WTC11 (cell line): ENCODE measurements around the gene GRIN2A. TPM values are rescaled to one million over a fixed set of nuclear protein-coding genes. Genes with fewer than 3 reads are reported as not detected.

Source experiments
- ATAC-seq: fragments of 200-7000 bp; cut with Tn5 transposase; 2 replicates; pipeline ENCODE4 v1.10.0; 2021; ENCODE audit warnings: mild to moderate bottlenecking, moderate library complexity
- CTCF ChIA-PET: fragments of 300-600 bp; sonication (Branson Sonifier 250); formaldehyde crosslinking; loops from one replicate; lab custom pipeline; 2021; ENCODE audit warnings: antibody characterized with exemption; lab: Charles Lee
- POLR2A ChIA-PET: fragments of 350-600 bp; sonication (Branson Sonifier 250); formaldehyde crosslinking; loops from one replicate; lab custom pipeline; 2021; ENCODE audit warnings: antibody characterized with exemption; lab: Charles Lee
- DNase-seq: peaks from one replicate; pipeline ENCODE4 v3.0.0; 2021; ENCODE audit warnings: low spot score
- H3K27ac Mint-ChIP-seq: 2 replicates; pipeline ENCODE4 v1.8.0; 2021; ENCODE audit warnings: mixed read lengths
- H3K27me3 Mint-ChIP-seq: 2 replicates; pipeline ENCODE4 v1.8.0; 2021; ENCODE audit warnings: low read depth, mild to moderate bottlenecking, moderate library complexity, mixed read lengths
- H3K36me3 Mint-ChIP-seq: 2 replicates; pipeline ENCODE4 v1.8.0; 2021; ENCODE audit warnings: mixed read lengths
- H3K4me1 Mint-ChIP-seq: 2 replicates; pipeline ENCODE4 v1.8.0; 2022; ENCODE audit warnings: mixed read lengths
- H3K4me3 Mint-ChIP-seq: 2 replicates; pipeline ENCODE4 v1.8.0; 2021; ENCODE audit warnings: mild to moderate bottlenecking, moderate library complexity, mixed read lengths
- H3K9me3 Mint-ChIP-seq: 2 replicates; pipeline ENCODE4 v1.8.0; 2021; ENCODE audit warnings: mixed read lengths
- ATF1 ChIP-seq: sonication (generic); formaldehyde crosslinking; IDR thresholded peaks from 2 replicates; pipeline ENCODE4 v1.8.1; 2023; ENCODE audit warnings: mild to moderate bottlenecking, moderate library complexity, missing genetic modification reagents
- CBFB ChIP-seq: sonication (generic); formaldehyde crosslinking; IDR thresholded peaks from 2 replicates; pipeline ENCODE4 v1.8.1; 2022; ENCODE audit warnings: mild to moderate bottlenecking, low read depth, missing genetic modification reagents
- CREB1 ChIP-seq: sonication (generic); formaldehyde crosslinking; IDR thresholded peaks from 2 replicates; pipeline ENCODE4 v1.8.0; 2023; ENCODE audit warnings: mild to moderate bottlenecking, missing genetic modification reagents
- CREM ChIP-seq: sonication (generic); formaldehyde crosslinking; IDR thresholded peaks from 2 replicates; pipeline ENCODE4 v1.8.1; 2022; ENCODE audit warnings: mild to moderate bottlenecking, missing genetic modification reagents, moderate library complexity
- ETV6 ChIP-seq: sonication (generic); formaldehyde crosslinking; IDR thresholded peaks from 2 replicates; pipeline ENCODE4 v1.8.1; 2022; ENCODE audit warnings: mild to moderate bottlenecking, missing genetic modification reagents
- JAZF1 ChIP-seq: fragments of 250-450 bp; sonication (Bioruptor Pico); IDR thresholded peaks from 2 replicates; pipeline ENCODE4 v1.9.0; 2021; ENCODE audit warnings: moderate library complexity, mild to moderate bottlenecking, inconsistent platforms
- NFATC4 ChIP-seq: fragments of 250-450 bp; sonication (Bioruptor Pico); IDR thresholded peaks from 2 replicates; pipeline ENCODE4 v1.9.0; 2021; ENCODE audit warnings: mild to moderate bottlenecking
- NFE2L1 ChIP-seq: sonication (generic); formaldehyde crosslinking; IDR thresholded peaks from 2 replicates; pipeline ENCODE4 v1.8.1; 2023; ENCODE audit warnings: missing genetic modification reagents
- NR1H2 ChIP-seq: sonication (generic); formaldehyde crosslinking; IDR thresholded peaks from 2 replicates; pipeline ENCODE4 v1.9.0; 2021; ENCODE audit warnings: mild to moderate bottlenecking, moderate library complexity, missing genetic modification reagents
- NR2C2 ChIP-seq: sonication (generic); formaldehyde crosslinking; IDR thresholded peaks from 2 replicates; pipeline ENCODE4 v1.8.0; 2022; ENCODE audit warnings: mild to moderate bottlenecking, missing genetic modification reagents
- TCF7 ChIP-seq: sonication (generic); formaldehyde crosslinking; IDR thresholded peaks from 2 replicates; pipeline ENCODE4 v1.8.0; 2022; ENCODE audit warnings: mild to moderate bottlenecking, low read depth, missing genetic modification reagents, moderate library complexity
- TEAD1 ChIP-seq: sonication (generic); formaldehyde crosslinking; IDR thresholded peaks from 2 replicates; pipeline ENCODE4 v1.8.0; 2022; ENCODE audit warnings: mild to moderate bottlenecking, missing genetic modification reagents
- total RNA-seq: library from RNA; stranded (reverse); gene quantifications from 3 replicates; pipeline ENCODE4 v1.2.3, GENCODE V29; 2021
- TF ChIP-seq, protein P1 (sequence below): sonication (generic); formaldehyde crosslinking; IDR thresholded peaks from 2 replicates; pipeline ENCODE4 v1.8.1; 2022; ENCODE audit warnings: low read depth, missing genetic modification reagents, borderline replicate concordance
- TF ChIP-seq, protein P2 (sequence below): fragments of 250-450 bp; sonication (Bioruptor Pico); IDR thresholded peaks from 2 replicates; pipeline ENCODE4 v2.1.2; 2022; ENCODE audit warnings: mild to moderate bottlenecking, moderate library complexity
- TF ChIP-seq, protein P3 (sequence below): sonication (generic); formaldehyde crosslinking; IDR thresholded peaks from 2 replicates; pipeline ENCODE4 v1.8.0; 2023; ENCODE audit warnings: missing genetic modification reagents
- TF ChIP-seq, protein P4 (sequence below): fragments of 250-450 bp; sonication (Bioruptor Pico); IDR thresholded peaks from 2 replicates; pipeline ENCODE4 v1.9.0; 2021; ENCODE audit warnings: mild to moderate bottlenecking, borderline replicate concordance
- TF ChIP-seq, protein P5 (sequence below): sonication (generic); formaldehyde crosslinking; IDR thresholded peaks from 2 replicates; pipeline ENCODE4 v1.8.1; 2022; ENCODE audit warnings: mild to moderate bottlenecking, moderate library complexity, missing genetic modification reagents
- TF ChIP-seq, protein P6 (sequence below): fragments of 250-450 bp; sonication (Bioruptor Pico); IDR thresholded peaks from 2 replicates; pipeline ENCODE4 v1.9.0; 2021; ENCODE audit warnings: moderate library complexity, mild to moderate bottlenecking, inconsistent platforms, borderline replicate concordance

Gene GRIN2A
- total RNA-seq, 1 experiment from 2014 or later = 3.5 TPM

DNA sequence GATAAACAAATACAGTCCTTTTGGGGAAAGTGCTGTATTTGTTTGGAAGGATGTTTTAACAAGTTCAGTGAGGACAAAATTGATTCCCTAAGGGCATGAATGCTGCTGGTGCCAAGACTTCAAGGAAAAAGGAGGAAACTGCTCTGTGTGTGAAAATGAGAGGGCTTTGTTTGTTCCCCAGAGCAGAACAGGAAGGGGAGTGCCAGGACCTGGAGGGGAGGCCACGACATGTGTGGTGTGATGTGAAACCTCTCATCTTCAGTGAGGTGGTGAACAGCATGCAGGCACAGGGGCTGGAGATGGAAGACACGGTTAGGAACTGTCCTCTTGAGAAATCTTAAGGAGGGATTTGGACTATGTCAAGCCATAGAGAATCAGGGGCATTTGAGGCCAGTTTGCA lies 46.6 kb upstream of the GRIN2A start:
- peaks cover 25% of the 10 kb centered on the region for H3K9me3 Mint-ChIP-seq
- H3K36me3 Mint-ChIP-seq = peaks cover 7% of the 10 kb centered on the region; the same call in 1 of the 2 replicates
- H3K27ac Mint-ChIP-seq = no peak overlapping the region
- ATAC-seq (no peak), DNase-seq (no peak)
- ChIA-PET POLR2A (no interaction called here), CTCF (interaction anchor here (1.3 kb wide), 1 partner anchor 1090 kb away, joined by 6 read pairs; no protein-coding TSS in a partner anchor)
- H3K4me3 Mint-ChIP-seq = no peak overlapping the region
- H3K4me1 Mint-ChIP-seq = 0 out of 2 replicates have a peak, but pooled peaks cover 5% of the 10 kb centered on the region
- no peaks in the 10 kb centered on the region; the same call in 1 of the 2 replicates for H3K27me3 Mint-ChIP-seq
- no peak for TF ChIP-seq NR2C2 (CRISPR knock-in tag)
- TF ChIP-seq, protein P1, sequence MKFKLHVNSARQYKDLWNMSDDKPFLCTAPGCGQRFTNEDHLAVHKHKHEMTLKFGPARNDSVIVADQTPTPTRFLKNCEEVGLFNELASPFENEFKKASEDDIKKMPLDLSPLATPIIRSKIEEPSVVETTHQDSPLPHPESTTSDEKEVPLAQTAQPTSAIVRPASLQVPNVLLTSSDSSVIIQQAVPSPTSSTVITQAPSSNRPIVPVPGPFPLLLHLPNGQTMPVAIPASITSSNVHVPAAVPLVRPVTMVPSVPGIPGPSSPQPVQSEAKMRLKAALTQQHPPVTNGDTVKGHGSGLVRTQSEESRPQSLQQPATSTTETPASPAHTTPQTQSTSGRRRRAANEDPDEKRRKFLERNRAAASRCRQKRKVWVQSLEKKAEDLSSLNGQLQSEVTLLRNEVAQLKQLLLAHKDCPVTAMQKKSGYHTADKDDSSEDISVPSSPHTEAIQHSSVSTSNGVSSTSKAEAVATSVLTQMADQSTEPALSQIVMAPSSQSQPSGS (CRISPR knock-in tag) = no peak
- no peak for TF ChIP-seq NR1H2 (CRISPR knock-in tag)
- no peak for TF ChIP-seq ETV6 (CRISPR knock-in tag)
- no peak for TF ChIP-seq CREM

DNA sequence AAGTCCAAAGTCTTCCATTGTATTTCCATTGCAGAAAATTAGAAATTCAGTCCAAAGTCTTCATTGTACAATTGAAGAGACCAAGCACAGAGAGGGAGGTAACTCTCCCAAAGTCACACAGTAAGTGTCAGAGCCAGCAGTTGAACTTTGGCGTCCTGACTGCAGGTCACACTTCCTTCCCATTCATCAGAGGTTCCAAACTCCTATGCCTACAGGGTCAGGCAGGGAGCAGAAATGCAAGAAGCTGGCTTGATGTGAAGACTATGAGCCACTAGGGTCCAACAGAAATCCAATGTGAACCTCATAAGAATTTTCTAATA lies 44.7 kb upstream of the GRIN2A start:
- no peak overlapping the region for H3K4me3 Mint-ChIP-seq
- no peak overlapping the region for H3K27ac Mint-ChIP-seq
- POLR2A ChIA-PET = no interaction called here
- TF ChIP-seq NFE2L1 (CRISPR knock-in tag) (no peak), TCF7 (CRISPR knock-in tag) (no peak), JAZF1 (CRISPR knock-in tag) (no peak), TEAD1 (CRISPR knock-in tag) (no peak), CBFB (CRISPR knock-in tag) (no peak), ATF1 (no peak), NFATC4 (CRISPR knock-in tag) (no peak), CREB1 (CRISPR knock-in tag) (no peak)
- TF ChIP-seq, protein P2, sequence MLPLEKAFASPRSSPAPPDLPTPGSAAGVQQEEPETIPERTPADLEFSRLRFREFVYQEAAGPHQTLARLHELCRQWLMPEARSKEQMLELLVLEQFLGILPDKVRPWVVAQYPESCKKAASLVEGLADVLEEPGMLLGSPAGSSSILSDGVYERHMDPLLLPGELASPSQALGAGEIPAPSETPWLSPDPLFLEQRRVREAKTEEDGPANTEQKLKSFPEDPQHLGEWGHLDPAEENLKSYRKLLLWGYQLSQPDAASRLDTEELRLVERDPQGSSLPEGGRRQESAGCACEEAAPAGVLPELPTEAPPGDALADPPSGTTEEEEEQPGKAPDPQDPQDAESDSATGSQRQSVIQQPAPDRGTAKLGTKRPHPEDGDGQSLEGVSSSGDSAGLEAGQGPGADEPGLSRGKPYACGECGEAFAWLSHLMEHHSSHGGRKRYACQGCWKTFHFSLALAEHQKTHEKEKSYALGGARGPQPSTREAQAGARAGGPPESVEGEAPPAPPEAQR (CRISPR knock-in tag) = no peak
- TF ChIP-seq, protein P3, sequence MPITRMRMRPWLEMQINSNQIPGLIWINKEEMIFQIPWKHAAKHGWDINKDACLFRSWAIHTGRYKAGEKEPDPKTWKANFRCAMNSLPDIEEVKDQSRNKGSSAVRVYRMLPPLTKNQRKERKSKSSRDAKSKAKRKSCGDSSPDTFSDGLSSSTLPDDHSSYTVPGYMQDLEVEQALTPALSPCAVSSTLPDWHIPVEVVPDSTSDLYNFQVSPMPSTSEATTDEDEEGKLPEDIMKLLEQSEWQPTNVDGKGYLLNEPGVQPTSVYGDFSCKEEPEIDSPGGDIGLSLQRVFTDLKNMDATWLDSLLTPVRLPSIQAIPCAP (CRISPR knock-in tag) = no peak
- TF ChIP-seq, protein P4, sequence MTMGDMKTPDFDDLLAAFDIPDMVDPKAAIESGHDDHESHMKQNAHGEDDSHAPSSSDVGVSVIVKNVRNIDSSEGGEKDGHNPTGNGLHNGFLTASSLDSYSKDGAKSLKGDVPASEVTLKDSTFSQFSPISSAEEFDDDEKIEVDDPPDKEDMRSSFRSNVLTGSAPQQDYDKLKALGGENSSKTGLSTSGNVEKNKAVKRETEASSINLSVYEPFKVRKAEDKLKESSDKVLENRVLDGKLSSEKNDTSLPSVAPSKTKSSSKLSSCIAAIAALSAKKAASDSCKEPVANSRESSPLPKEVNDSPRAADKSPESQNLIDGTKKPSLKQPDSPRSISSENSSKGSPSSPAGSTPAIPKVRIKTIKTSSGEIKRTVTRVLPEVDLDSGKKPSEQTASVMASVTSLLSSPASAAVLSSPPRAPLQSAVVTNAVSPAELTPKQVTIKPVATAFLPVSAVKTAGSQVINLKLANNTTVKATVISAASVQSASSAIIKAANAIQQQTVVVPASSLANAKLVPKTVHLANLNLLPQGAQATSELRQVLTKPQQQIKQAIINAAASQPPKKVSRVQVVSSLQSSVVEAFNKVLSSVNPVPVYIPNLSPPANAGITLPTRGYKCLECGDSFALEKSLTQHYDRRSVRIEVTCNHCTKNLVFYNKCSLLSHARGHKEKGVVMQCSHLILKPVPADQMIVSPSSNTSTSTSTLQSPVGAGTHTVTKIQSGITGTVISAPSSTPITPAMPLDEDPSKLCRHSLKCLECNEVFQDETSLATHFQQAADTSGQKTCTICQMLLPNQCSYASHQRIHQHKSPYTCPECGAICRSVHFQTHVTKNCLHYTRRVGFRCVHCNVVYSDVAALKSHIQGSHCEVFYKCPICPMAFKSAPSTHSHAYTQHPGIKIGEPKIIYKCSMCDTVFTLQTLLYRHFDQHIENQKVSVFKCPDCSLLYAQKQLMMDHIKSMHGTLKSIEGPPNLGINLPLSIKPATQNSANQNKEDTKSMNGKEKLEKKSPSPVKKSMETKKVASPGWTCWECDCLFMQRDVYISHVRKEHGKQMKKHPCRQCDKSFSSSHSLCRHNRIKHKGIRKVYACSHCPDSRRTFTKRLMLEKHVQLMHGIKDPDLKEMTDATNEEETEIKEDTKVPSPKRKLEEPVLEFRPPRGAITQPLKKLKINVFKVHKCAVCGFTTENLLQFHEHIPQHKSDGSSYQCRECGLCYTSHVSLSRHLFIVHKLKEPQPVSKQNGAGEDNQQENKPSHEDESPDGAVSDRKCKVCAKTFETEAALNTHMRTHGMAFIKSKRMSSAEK (CRISPR knock-in tag) = no peak
- TF ChIP-seq, protein P5, sequence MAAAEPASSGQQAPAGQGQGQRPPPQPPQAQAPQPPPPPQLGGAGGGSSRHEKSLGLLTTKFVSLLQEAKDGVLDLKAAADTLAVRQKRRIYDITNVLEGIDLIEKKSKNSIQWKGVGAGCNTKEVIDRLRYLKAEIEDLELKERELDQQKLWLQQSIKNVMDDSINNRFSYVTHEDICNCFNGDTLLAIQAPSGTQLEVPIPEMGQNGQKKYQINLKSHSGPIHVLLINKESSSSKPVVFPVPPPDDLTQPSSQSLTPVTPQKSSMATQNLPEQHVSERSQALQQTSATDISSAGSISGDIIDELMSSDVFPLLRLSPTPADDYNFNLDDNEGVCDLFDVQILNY (CRISPR knock-in tag) = no peak
- TF ChIP-seq, protein P6, sequence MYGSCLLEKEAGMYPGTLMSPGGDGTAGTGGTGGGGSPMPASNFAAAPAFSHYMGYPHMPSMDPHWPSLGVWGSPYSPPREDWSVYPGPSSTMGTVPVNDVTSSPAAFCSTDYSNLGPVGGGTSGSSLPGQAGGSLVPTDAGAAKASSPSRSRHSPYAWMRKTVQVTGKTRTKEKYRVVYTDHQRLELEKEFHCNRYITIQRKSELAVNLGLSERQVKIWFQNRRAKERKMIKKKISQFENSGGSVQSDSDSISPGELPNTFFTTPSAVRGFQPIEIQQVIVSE = no peak
- peaks cover 4% of the 10 kb centered on the region; the same call in 1 of the 2 replicates for H3K36me3 Mint-ChIP-seq
- CTCF ChIA-PET = no interaction called here
- DNase-seq (no peak), ATAC-seq (no peak)
- H3K27me3 Mint-ChIP-seq = no peaks in the 10 kb centered on the region; the same call in 1 of the 2 replicates
- peaks cover 10% of the 10 kb centered on the region for H3K9me3 Mint-ChIP-seq
- 0 out of 2 replicates have a peak, but pooled peaks cover 5% of the 10 kb centered on the region for H3K4me1 Mint-ChIP-seq
